Endothelial cell of umbilical vein (primary cell): Measurements from ENCODE around the gene SCUBE3. TPM values are rescaled to one million over a fixed set of nuclear protein-coding genes. Genes with fewer than 3 reads are reported as not detected.

ENCODE experiments used
- BruUV-seq: library from RNA; stranded (reverse); fragments of 400-500 nt; replicated peaks from 2 replicates; lab custom pipeline; 2021; lab: Mats Ljungman, UMichigan
- CTCF ChIA-PET: fragments of 300-600, 350-600 bp; sonication (Branson Sonifier 250); formaldehyde crosslinking; loops from one replicate; lab custom pipeline; 2021; ENCODE audit warnings: antibody characterized with exemption, inconsistent platforms; lab: Charles Lee
- POLR2A ChIA-PET: fragments of 300-600, 350-600 bp; sonication (Branson Sonifier 250); formaldehyde crosslinking; loops from one replicate; lab custom pipeline; 2021; ENCODE audit warnings: antibody characterized with exemption, inconsistent platforms; lab: Charles Lee
- DNase-seq: peaks from one replicate; pipeline ENCODE4 v3.0.0-alpha.2; 2011; ENCODE audit warnings: low read depth, low spot score
- FAIRE-seq: peaks from 2 replicates; lab custom pipeline; 2011; peaks lifted over from hg19 to GRCh38; lab: Jason Lieb, UNC
- H2AFZ ChIP-seq: 2 replicates; pipeline ENCODE4 v1.6.0; 2012; ENCODE audit warnings: low read depth, low read length, control low read depth, inconsistent platforms
- H3K27ac ChIP-seq: 2 replicates; pipeline ENCODE4 v1.5.1; 2011; ENCODE audit warnings: low read depth, mild to moderate bottlenecking, control low read depth, low read length, moderate library complexity; ENCODE audit not compliant: insufficient read depth
- H3K27me3 ChIP-seq, 2 experiments: 2 replicates each; pipeline versions ENCODE4 v1.6.0 to v1.6.1; 2011; ENCODE audit warnings: low read length in 2 of 2, mixed read lengths in 1 of 2; ENCODE audit not compliant: control insufficient read depth in 2 of 2, insufficient read depth in 2 of 2
- H3K36me3 ChIP-seq, 2 experiments: 2 replicates in 1 of 2; 3 replicates in 1 of 2; pipeline ENCODE4 v1.5.1; 2011; ENCODE audit warnings: low read length in 2 of 2, mild to moderate bottlenecking in 1 of 2, moderate library complexity in 1 of 2; ENCODE audit not compliant: control insufficient read depth in 2 of 2, insufficient read depth in 2 of 2; ENCODE audit errors: extremely low read depth in 1 of 2
- H3K4me1 ChIP-seq: 3 replicates; pipeline ENCODE4 v1.5.1; 2011; ENCODE audit warnings: mild to moderate bottlenecking, low read length; ENCODE audit not compliant: control insufficient read depth, insufficient read depth; ENCODE audit errors: extremely low read depth
- H3K4me2 ChIP-seq: 2 replicates; pipeline ENCODE4 v1.6.1; 2011; ENCODE audit warnings: low read length, control low read depth, mixed read lengths; ENCODE audit not compliant: insufficient read depth
- H3K4me3 ChIP-seq, 3 experiments: fragments of 200-600 bp in 1 of 3; sonication (generic), shearing (Covaris generic) in 1 of 3; replicated peaks in 1 of 3; 2 replicates each; pipeline ENCODE4 v1.5.1; 2011 to 2016; ENCODE audit warnings: control low read depth in 3 of 3, low read length in 3 of 3, mild to moderate bottlenecking in 2 of 3, inconsistent platforms in 1 of 3, low read depth in 1 of 3, moderate library complexity in 1 of 3; ENCODE audit not compliant: insufficient read depth in 1 of 3
- H3K79me2 ChIP-seq: 2 replicates; pipeline ENCODE4 v1.6.0; 2012; ENCODE audit warnings: low read length, inconsistent platforms; ENCODE audit not compliant: control insufficient read depth, insufficient read depth
- H3K9ac ChIP-seq: replicated peaks from 2 replicates; pipeline ENCODE3; 2011; ENCODE audit warnings: low read length, control low read depth; ENCODE audit not compliant: insufficient read depth; ENCODE audit errors: extremely low read depth
- H3K9me1 ChIP-seq: replicated peaks from 3 replicates; pipeline ENCODE4 v1.6.0; 2011; ENCODE audit warnings: mild to moderate bottlenecking, low read length; ENCODE audit not compliant: control insufficient read depth, insufficient read depth; ENCODE audit errors: extremely low read depth
- H3K9me3 ChIP-seq: replicated peaks from 2 replicates; pipeline ENCODE4 v1.5.1; 2012; ENCODE audit warnings: low read length, inconsistent platforms; ENCODE audit not compliant: control insufficient read depth, insufficient read depth
- H4K20me1 ChIP-seq: replicated peaks from 2 replicates; pipeline ENCODE3; 2011; ENCODE audit warnings: mild to moderate bottlenecking, low read length; ENCODE audit not compliant: control insufficient read depth, insufficient read depth; ENCODE audit errors: extremely low read depth
- CTCF ChIP-seq, 2 donors: IDR thresholded peaks; 1 replicate in 1 of 2; 2 replicates in 1 of 2; pipeline ENCODE4 v1.5.1; 2011; ENCODE audit warnings: low read length in 2 of 2, mild to moderate bottlenecking in 2 of 2, moderate library complexity in 2 of 2, control low read depth in 1 of 2, inconsistent platforms in 1 of 2, low read depth in 1 of 2; ENCODE audit not compliant: insufficient read depth in 1 of 2; ENCODE audit errors: extremely low read depth in 1 of 2
- EZH2 ChIP-seq: IDR thresholded peaks from 2 replicates; pipeline ENCODE4 v1.6.1; 2012; ENCODE audit warnings: borderline replicate concordance, low read depth, mild to moderate bottlenecking, moderate library complexity, low read length, inconsistent platforms; ENCODE audit not compliant: severe bottlenecking
- FOS ChIP-seq: IDR thresholded peaks from 2 replicates; pipeline ENCODE4 v1.6.1; 2011; ENCODE audit warnings: mild to moderate bottlenecking, low read length, moderate library complexity, borderline replicate concordance; ENCODE audit not compliant: insufficient read depth
- GATA2 ChIP-seq: IDR thresholded peaks from 2 replicates; pipeline ENCODE4 v1.7.0; 2011; ENCODE audit warnings: low read depth, mild to moderate bottlenecking, moderate library complexity, mixed read lengths, low read length; ENCODE audit not compliant: insufficient read length, insufficient read depth
- JUN ChIP-seq: IDR thresholded peaks from 2 replicates; pipeline ENCODE4 v1.6.1; 2011; ENCODE audit warnings: borderline replicate concordance, low read depth; ENCODE audit not compliant: insufficient read length, insufficient read depth
- POLR2A ChIP-seq: IDR thresholded peaks from 2 replicates; pipeline ENCODE4 v1.6.1; 2012; ENCODE audit warnings: low read depth, mild to moderate bottlenecking, control low read depth, low read length
- dilution Hi-C: fragments of 300-500 bp; cut with MboI; formaldehyde crosslinking; loops from one replicate; pipeline ENCODE4 v1.15.0; 2019; ENCODE audit warnings: low sequenced_read_pairs; ENCODE audit not compliant: extremely low pct_ligation_motif_present
- intact Hi-C: fragments of 100-400 bp; cut with micrococcal nuclease; formaldehyde crosslinking; loops from one replicate; pipeline ENCODE4 v1.10.0; 2022
- polyA plus RNA-seq, 4 experiments: library from polyadenylated mRNA; depleted of rRNA in 3 of 4; stranded (reverse) in 3 of 4; unstranded in 1 of 4; fragments of >200 nt; gene quantifications; 2 replicates each; pipeline versions ENCODE4 v1.2.1 to v1.2.3, GENCODE V29; 2011 to 2012; ENCODE audit warnings: missing spikeins in 1 of 4
- total RNA-seq: library from RNA; stranded (reverse); gene quantifications from 2 replicates; pipeline ENCODE4 v1.2.3, GENCODE V29; 2021
- TF ChIP-seq, protein P1 (sequence below): IDR thresholded peaks from 2 replicates; pipeline ENCODE4 v1.6.1; 2011; ENCODE audit not compliant: insufficient read depth, insufficient read length

The SCUBE3 gene
- total and polyA plus RNA-seq, 2 donors (not counting 3 experiments of a cell fraction or from before 2014, with no cell fraction given) = 1.1 to 1.5 TPM

- H3K27ac ChIP-seq = no peak overlapping the region
- H3K4me1 ChIP-seq = no peaks in the 10 kb centered on the region
- H3K79me2 ChIP-seq = no peaks in the 10 kb centered on the region
- H3K4me3 ChIP-seq = no peak overlapping the region
- H3K9ac ChIP-seq = no peak overlapping the region
- no peaks in the 10 kb centered on the region for H3K9me3 ChIP-seq
- H3K4me2 ChIP-seq = no peak overlapping the region
- H3K36me3 ChIP-seq = no peaks in the 10 kb centered on the region
- dilution Hi-C loops = no loop called here
- CTCF ChIA-PET = interaction anchor here (0.7 to 11.8 kb wide), 8 partner anchors 11 to 222 kb away, joined by 3 to 168 read pairs (median 46); no protein-coding TSS in a partner anchor
- peaks cover 46 to 59% of the 10 kb centered on the region in 2 experiments for H3K27me3 ChIP-seq
- no TSS peak for BruUV-seq
- H4K20me1 ChIP-seq = no peaks in the 10 kb centered on the region
- H2AFZ ChIP-seq = no peak overlapping the region
- TF ChIP-seq GATA2 (no peak), FOS (no peak), EZH2 (no peak), CTCF (IDR thresholded peaks at IDR 0.05; ENCODE audit: extremely low read depth in 1 of 2, insufficient read depth in 1 of 2, low read depth in 1 of 2, low read length in 2 of 2) (no peak), JUN (no peak), POLR2A (no peak)
- intact Hi-C loops = no loop called here
- DNase-seq = no peak
- H3K9me1 ChIP-seq = no peaks in the 10 kb centered on the region
- no peak for FAIRE-seq
- POLR2A ChIA-PET = no interaction called here
Measured at GRCh38 chr6:35208419-35208818, 5.3 kb upstream of the SCUBE3 start.

GRCh38 chr6:35209081-35209480 lies 4.7 kb upstream of the SCUBE3 start:
- Histone ChIP-seq H2AFZ (no peak overlapping the region), H3K4me1 (no peaks in the 10 kb centered on the region), H4K20me1 (no peaks in the 10 kb centered on the region), H3K9me1 (no peaks in the 10 kb centered on the region), H3K27me3 (peaks cover 46 to 57% of the 10 kb centered on the region in 2 experiments), H3K4me2 (no peak overlapping the region), H3K9ac (no peak overlapping the region), H3K9me3 (no peaks in the 10 kb centered on the region), H3K36me3 (no peaks in the 10 kb centered on the region), H3K79me2 (no peaks in the 10 kb centered on the region), H3K4me3 (no peak overlapping the region), H3K27ac (no peak overlapping the region)
- no peak for TF ChIP-seq POLR2A
- TF ChIP-seq, protein P1, sequence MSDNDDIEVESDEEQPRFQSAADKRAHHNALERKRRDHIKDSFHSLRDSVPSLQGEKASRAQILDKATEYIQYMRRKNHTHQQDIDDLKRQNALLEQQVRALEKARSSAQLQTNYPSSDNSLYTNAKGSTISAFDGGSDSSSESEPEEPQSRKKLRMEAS = no peak
- ChIA-PET POLR2A (no interaction called here), CTCF (interaction anchor here (7.2 to 11.8 kb wide), 3 partner anchors 14 to 63 kb away, joined by 63 to 168 read pairs (median 113); no protein-coding TSS in a partner anchor)
- dilution Hi-C loops (no loop called here), intact Hi-C loops (no loop called here)
- no TSS peak for BruUV-seq
- DNase-seq (no peak), FAIRE-seq (no peak)
